NCI-H524 treated with DMSO at 0.1 percent for 48 hours (cell line): ENCODE measurements around the gene AGPAT4.
"Not testable (repeated sequence)": the region's sequence is repeated elsewhere in the genome, so short reads cannot be mapped to it uniquely, and the experiment has no call there.

ENCODE experiments used
- DNase-seq: peaks from one replicate; lab custom pipeline; 2025; lab: John Stamatoyannopoulos, UW

The AGPAT4 gene

GRCh38 chr6:161273752-161274487 lies at the start of gene AGPAT4:
Gene AGPAT4, minus strand, starts transcription at chr6:161274061. Its CDS starts 41,848 bp downstream, at chr6:161232213.
- DNase-seq, result peak; percentile 93

- DNase-seq, result no peak
Observed at GRCh38 chr6:161319231-161319630, 45.4 kb upstream of the AGPAT4 start.

GRCh38 chr6:161318456-161318855 lies 44.6 kb upstream of the AGPAT4 start:
- DNase-seq, result no peak

GRCh38 chr6:161316531-161316930 lies 42.7 kb upstream of the AGPAT4 start:
- DNase-seq, result no peak

GRCh38 chr6:161315246-161315917 lies 41.5 kb upstream of the AGPAT4 start:
- not testable (repeated sequence) for DNase-seq

GRCh38 chr6:161314541-161315245 lies 40.8 kb upstream of the AGPAT4 start:
- DNase-seq, result not testable (repeated sequence)

- DNase-seq, result no peak
Observed at GRCh38 chr6:161313940-161314509, 40.2 kb upstream of the AGPAT4 start.

- DNase-seq, result not testable (repeated sequence)
Observed at GRCh38 chr6:161313475-161313874, 39.6 kb upstream of the AGPAT4 start.

- not testable (repeated sequence) for DNase-seq
Observed at GRCh38 chr6:161309774-161310173, 35.9 kb upstream of the AGPAT4 start.

GRCh38 chr6:161308075-161308655 lies 34.3 kb upstream of the AGPAT4 start:
- no peak for DNase-seq

GRCh38 chr6:161305860-161306259 lies 32.0 kb upstream of the AGPAT4 start:
- DNase-seq, result no peak

- DNase-seq, result no peak
Observed at GRCh38 chr6:161303628-161304340, 29.9 kb upstream of the AGPAT4 start.

- DNase-seq, result no peak
Observed at GRCh38 chr6:161302949-161303348, 29.1 kb upstream of the AGPAT4 start.

GRCh38 chr6:161301338-161301737 lies 27.5 kb upstream of the AGPAT4 start:
- DNase-seq, result no peak

- DNase-seq, result no peak
Observed at GRCh38 chr6:161300823-161301222, 27.0 kb upstream of the AGPAT4 start.

GRCh38 chr6:161299726-161300125 lies 25.9 kb upstream of the AGPAT4 start:
- no peak for DNase-seq

GRCh38 chr6:161295784-161296183 lies 21.9 kb upstream of the AGPAT4 start:
- no peak for DNase-seq

- no peak for DNase-seq
Observed at GRCh38 chr6:161292650-161293281, 18.9 kb upstream of the AGPAT4 start.

- DNase-seq, result no peak
Observed at GRCh38 chr6:161292145-161292544, 18.3 kb upstream of the AGPAT4 start.

GRCh38 chr6:161290751-161291150 lies 16.9 kb upstream of the AGPAT4 start:
- DNase-seq, result no peak

GRCh38 chr6:161284653-161285052 lies 10.8 kb upstream of the AGPAT4 start:
- DNase-seq, result no peak
